ENCODE data around the gene KLHDC10.

GRCh38 chr7:130065500-130066152 lies 4.7 kb upstream of the KLHDC10 start:
- TF ChIP-seq CTCF (IDR thresholded peaks at IDR 0.05; ENCODE audit: borderline replicate concordance, extremely low read depth, low read length, poor library complexity, severe bottlenecking) (no peak), EZH2 (IDR thresholded peaks at IDR 0.05; ENCODE audit: borderline replicate concordance, low read depth, low read length, severe bottlenecking) (no peak)
